ENCODE results near the gene RPL36A. TPM values are rescaled to one million over a fixed set of nuclear protein-coding genes. Genes with fewer than 3 reads are reported as not detected.

RPL36A gene
- total RNA-seq, 1 donor from 2014 or later, result 147 TPM

- Mint-ChIP-seq H3K4me3 (ENCODE audit: unreplicated experiment) (no peak overlapping the region), H3K27ac (ENCODE audit: unreplicated experiment) (no peak overlapping the region), H3K4me1 (ENCODE audit: low read depth, unreplicated experiment) (no peaks in the 10 kb centered on the region), H3K27me3 (ENCODE audit: unreplicated experiment) (peaks cover 4% of the 10 kb centered on the region), H3K9me3 (ENCODE audit: unreplicated experiment) (no peaks in the 10 kb centered on the region), H3K36me3 (ENCODE audit: unreplicated experiment) (no peaks in the 10 kb centered on the region)
- no peak for DNase-seq
- no peak for TF ChIP-seq CTCF (IDR thresholded peaks at IDR 0.05; ENCODE audit: partially characterized antibody, unreplicated experiment)
These were observed 25.5 kb upstream of the RPL36A start for GRCh38 chrX:101365301-101365795.

- Mint-ChIP-seq H3K27ac (ENCODE audit: unreplicated experiment) (no peak overlapping the region), H3K4me1 (ENCODE audit: low read depth, unreplicated experiment) (peaks cover 5% of the 10 kb centered on the region), H3K27me3 (ENCODE audit: unreplicated experiment) (no peaks in the 10 kb centered on the region), H3K4me3 (ENCODE audit: unreplicated experiment) (no peak overlapping the region), H3K36me3 (ENCODE audit: unreplicated experiment) (no peaks in the 10 kb centered on the region), H3K9me3 (ENCODE audit: unreplicated experiment) (no peaks in the 10 kb centered on the region)
- no peak for TF ChIP-seq CTCF (IDR thresholded peaks at IDR 0.05; ENCODE audit: partially characterized antibody, unreplicated experiment)
- no peak for DNase-seq
These were observed 22.0 kb upstream of the RPL36A start for GRCh38 chrX:101368800-101369199.

GRCh38 chrX:101369687-101370086, 21.1 kb upstream of the RPL36A start:
- Mint-ChIP-seq H3K27ac (ENCODE audit: unreplicated experiment) (no peak overlapping the region), H3K4me3 (ENCODE audit: unreplicated experiment) (no peak overlapping the region), H3K27me3 (ENCODE audit: unreplicated experiment) (no peaks in the 10 kb centered on the region), H3K9me3 (ENCODE audit: unreplicated experiment) (no peaks in the 10 kb centered on the region), H3K4me1 (ENCODE audit: low read depth, unreplicated experiment) (peaks cover 5% of the 10 kb centered on the region), H3K36me3 (ENCODE audit: unreplicated experiment) (no peaks in the 10 kb centered on the region)
- TF ChIP-seq CTCF (IDR thresholded peaks at IDR 0.05; ENCODE audit: partially characterized antibody, unreplicated experiment), result no peak
- no peak for DNase-seq

DNA sequence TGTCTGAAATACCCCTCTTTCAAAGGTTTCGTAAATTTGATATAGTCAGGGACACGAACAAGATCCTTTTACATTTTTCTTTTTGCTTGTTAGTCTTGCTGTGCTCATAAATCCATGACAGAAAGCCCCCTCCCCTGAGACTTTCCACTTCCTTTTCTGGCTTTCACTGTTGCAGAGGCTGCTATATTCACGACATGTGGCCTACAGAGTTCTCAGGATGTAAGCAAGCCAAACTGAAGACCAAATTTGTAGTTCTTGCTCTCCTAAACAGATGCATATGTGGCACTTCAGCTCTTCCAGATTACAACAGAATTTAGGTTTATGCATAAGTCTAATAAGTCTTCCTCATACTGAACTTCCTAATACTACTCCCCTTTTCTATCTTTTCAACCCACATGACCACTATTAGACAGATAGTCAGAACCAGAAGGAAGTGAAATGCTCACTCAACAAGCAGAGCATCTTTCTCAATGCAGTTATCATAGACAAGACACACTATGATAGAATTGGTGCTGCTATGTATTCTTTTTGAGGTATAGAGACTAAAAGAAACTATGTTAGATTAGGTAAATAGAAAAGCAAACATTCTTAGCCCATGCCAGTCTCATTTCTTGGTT, 19.8 kb upstream of the RPL36A start:
- H3K27ac Mint-ChIP-seq (ENCODE audit: unreplicated experiment), result no peak overlapping the region
- no peak overlapping the region for H3K4me3 Mint-ChIP-seq (ENCODE audit: unreplicated experiment)
- no peak for TF ChIP-seq CTCF (IDR thresholded peaks at IDR 0.05; ENCODE audit: partially characterized antibody, unreplicated experiment)
- no peaks in the 10 kb centered on the region for H3K36me3 Mint-ChIP-seq (ENCODE audit: unreplicated experiment)
- peaks cover 5% of the 10 kb centered on the region for H3K4me1 Mint-ChIP-seq (ENCODE audit: low read depth, unreplicated experiment)
- no peaks in the 10 kb centered on the region for H3K27me3 Mint-ChIP-seq (ENCODE audit: unreplicated experiment)
- no peaks in the 10 kb centered on the region for H3K9me3 Mint-ChIP-seq (ENCODE audit: unreplicated experiment)
- DNase-seq, result no peak

GRCh38 chrX:101377547-101377946, 13.3 kb upstream of the RPL36A start:
- no peak for DNase-seq
- H3K4me3 Mint-ChIP-seq (ENCODE audit: unreplicated experiment), result no peak overlapping the region
- H3K4me1 Mint-ChIP-seq (ENCODE audit: low read depth, unreplicated experiment), result no peaks in the 10 kb centered on the region
- TF ChIP-seq CTCF (IDR thresholded peaks at IDR 0.05; ENCODE audit: partially characterized antibody, unreplicated experiment), result no peak
- H3K9me3 Mint-ChIP-seq (ENCODE audit: unreplicated experiment), result no peaks in the 10 kb centered on the region
- H3K27me3 Mint-ChIP-seq (ENCODE audit: unreplicated experiment), result no peaks in the 10 kb centered on the region
- no peaks in the 10 kb centered on the region for H3K36me3 Mint-ChIP-seq (ENCODE audit: unreplicated experiment)
- no peak overlapping the region for H3K27ac Mint-ChIP-seq (ENCODE audit: unreplicated experiment)
